Gastrocnemius medialis (tissue), 4 donors: ENCODE results near the gene SLC12A4.

Source experiments
- CTCF ChIP-seq, 5 experiments: fragments of 450-650 bp in 3 of 5; fragments of 200-600 bp in 2 of 5; sonication (generic) in 2 of 5; IDR thresholded peaks in 4 of 5; conservative IDR thresholded peaks in 1 of 5; 1 replicate in 4 of 5; 2 replicates in 1 of 5; pipeline ENCODE4 v1.5.1; 2016 to 2019; ENCODE audit warnings: antibody characterized with exemption in 5 of 5, mild to moderate bottlenecking in 3 of 5, moderate library complexity in 3 of 5
- POLR2A ChIP-seq, 2 donors: fragments of 450-650 bp; IDR thresholded peaks; one replicate each; pipeline ENCODE4 v1.6.1; 2017; ENCODE audit warnings: antibody characterized with exemption in 2 of 2, mild to moderate bottlenecking in 2 of 2, moderate library complexity in 2 of 2

GRCh38 chr16:67995423-67995822 lies 27.0 kb upstream of the SLC12A4 start:
- TF ChIP-seq CTCF (IDR thresholded peaks at IDR 0.05 in 4 of 5, conservative IDR thresholded peaks at IDR 0.05 in 1 of 5) (no peak), POLR2A (IDR thresholded peaks at IDR 0.05) (no peak)
